HG03469 (cell line): Measurements from ENCODE around the gene PEX3.

Experiments
- ATAC-seq: cut with Tn5 transposase; IDR thresholded peaks from one replicate; pipeline ENCODE4 v1.9.1; 2021; ENCODE audit warnings: mild to moderate bottlenecking, moderate library complexity, moderate number of reproducible peaks; ENCODE audit not compliant: unreplicated experiment

The PEX3 gene, protein sequence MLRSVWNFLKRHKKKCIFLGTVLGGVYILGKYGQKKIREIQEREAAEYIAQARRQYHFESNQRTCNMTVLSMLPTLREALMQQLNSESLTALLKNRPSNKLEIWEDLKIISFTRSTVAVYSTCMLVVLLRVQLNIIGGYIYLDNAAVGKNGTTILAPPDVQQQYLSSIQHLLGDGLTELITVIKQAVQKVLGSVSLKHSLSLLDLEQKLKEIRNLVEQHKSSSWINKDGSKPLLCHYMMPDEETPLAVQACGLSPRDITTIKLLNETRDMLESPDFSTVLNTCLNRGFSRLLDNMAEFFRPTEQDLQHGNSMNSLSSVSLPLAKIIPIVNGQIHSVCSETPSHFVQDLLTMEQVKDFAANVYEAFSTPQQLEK

DNA sequence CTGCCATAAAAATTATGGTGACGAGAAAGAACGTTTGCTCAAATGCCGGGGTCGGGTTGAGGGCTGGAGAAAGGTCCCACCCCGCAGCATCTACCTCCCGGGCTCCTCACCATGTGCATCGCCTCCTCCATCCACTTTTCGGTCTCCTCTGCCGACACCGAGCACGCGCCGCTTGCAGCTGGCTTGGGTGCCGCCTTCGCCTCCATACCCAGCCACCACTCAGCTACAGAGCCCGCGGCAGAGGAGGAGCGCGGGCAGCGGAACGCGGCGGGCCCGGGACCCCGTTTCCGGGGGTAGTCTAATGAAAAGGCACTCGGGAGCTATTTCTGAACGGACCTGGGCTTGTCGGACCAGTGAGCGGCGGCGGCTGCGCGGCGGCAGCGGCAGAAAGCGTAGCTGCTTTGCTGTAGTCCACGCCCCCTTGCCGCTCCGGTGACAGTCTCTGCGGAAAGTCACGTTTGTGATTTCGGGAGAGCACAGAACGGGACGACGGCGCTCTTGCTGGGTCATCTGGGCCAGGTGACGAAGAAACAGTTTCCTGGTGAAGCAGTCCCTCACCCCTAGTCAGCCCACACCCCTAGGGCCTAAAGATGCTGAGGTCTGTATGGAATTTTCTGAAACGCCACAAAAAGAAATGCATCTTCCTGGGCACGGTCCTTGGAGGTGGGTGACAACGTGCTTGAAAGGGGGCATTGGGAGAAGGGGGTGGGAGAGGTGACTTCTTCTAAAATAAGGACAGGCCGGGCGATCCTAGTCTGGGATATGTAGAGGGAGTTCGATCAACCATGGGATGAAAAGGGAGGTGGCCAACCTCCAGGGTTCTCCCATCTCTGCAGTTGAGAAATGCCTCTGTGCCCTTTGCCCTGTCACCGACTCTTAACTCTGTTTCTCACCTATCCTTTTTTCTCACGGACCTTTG lies at the start of gene PEX3, which contains the start of gene ADAT2:
PEX3 (plus strand) TSS at position 353 of the 919 bp plus-strand sequence; CDS start at position 591, 238 bp downstream.
ADAT2 (minus strand) TSS at position 243 of the 919 bp plus-strand sequence; CDS start at position 206, 37 bp downstream.
- ATAC-seq, result peak; percentile 95

DNA sequence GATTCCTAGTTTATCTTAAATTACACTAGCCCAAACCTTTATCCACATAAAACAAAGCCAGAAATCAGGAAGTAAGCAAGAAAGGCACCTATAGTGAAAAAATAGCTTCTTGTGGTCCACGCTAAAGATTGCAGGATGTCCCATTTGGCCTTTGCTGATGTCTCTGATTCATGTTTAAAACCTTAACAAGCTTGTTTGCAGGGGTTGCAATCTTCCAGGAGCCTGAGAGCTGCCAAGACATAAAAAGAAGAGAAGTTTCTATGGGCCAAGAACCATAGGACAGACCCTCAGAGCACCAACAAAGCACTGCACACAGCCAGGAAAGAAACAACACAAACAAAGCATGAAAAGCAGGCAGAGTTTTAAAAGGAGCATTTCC lies 49.5 kb upstream of the PEX3 start:
- ATAC-seq, result no peak

DNA sequence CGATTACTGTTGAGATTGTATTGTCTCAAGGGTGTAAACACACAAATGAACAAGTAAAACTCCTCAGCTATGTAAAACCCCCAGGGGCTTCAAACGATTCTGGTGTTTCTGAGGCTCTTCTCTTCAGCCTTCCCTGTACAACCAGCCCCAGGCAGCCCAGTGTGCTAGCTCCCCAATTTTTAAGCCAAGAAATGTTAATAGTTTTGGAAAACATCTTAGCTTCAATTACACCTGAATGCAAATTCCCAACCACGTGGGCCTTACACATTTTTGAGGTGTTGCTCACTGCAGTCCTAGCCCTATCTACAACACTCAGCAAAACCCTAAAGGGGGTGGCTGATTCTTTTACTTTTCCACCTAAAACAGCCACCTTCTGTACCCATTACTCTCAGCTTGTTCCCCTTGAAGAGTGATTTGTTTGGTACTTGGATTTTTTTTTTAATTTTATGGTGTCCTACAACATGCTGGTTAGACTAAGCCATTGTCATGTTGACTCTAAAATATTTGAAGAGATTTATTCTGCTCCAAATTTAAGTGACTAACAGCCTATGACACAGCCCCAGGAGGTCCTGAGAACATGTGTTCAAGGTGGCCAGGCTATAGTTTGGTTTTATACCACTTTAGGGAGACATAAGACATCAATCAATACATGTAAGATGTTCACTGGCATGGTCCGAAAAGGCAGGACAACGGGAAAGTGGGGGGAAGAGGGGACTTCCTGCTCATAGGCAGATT lies 48.8 kb upstream of the PEX3 start:
- no peak for ATAC-seq

DNA sequence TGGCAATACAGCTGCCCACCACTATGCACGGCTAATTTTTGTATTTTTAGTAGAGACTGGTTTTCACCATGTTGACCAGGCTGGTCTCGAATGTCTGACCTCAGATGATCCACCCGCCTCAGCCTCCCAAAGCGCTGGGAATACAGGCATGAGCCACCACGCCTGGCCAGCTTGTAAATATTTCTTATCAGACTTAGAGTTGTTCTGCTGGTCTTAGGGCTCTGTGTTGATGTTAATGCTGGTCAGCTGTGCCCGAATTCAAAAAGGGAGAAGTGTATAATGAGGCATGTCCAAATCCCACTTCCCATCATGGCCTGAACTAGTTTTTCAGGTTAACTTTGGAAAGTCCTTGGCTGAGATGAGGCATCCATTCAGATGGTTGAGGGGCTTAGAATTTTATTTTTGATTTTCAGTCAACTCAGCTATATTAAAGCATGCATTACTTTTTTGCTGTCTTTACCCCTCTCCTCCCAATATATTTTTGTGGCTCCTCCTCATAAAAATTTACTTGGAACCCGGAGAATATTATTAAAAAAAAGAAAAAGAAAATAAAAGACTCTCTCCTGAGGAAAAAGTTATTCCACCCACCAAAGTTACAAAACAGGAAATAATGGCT lies 47.8 kb upstream of the PEX3 start:
- no peak for ATAC-seq

DNA sequence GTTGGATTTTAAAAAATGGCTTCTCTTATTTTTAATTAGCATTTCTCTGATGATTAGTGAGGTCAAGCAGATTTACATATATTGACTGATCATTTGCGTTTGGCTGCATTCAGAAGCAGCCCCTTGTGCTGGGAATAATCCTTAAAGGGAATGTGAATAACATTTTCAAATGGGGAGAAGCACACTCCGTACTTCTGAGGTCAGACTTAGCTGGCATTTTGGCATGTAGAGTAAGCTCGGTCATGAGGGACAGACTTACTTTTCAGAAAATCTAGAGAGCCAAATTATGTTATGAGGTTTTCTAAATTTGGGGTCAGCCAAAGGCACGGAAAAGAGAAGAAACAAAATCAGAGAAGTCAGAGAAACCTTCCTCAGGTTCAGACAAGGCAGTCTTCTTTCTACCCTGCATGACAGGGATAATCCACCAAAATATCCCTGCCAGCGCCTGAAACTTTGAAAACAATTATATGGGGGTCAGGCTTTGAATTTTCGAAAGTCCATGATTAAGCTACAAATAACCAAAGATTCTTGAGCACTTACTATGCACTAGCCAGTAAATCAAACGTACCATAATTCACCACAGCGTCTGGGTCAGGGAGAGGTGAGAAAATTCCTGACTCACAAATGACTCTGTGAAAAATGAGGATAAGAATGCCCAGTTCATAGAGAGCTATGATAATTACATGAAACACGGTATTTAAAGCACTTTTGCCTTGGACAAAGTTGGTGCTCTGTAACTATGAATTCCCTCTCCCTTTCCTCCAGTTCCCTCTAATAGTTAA lies 45.0 kb upstream of the PEX3 start:
- ATAC-seq, result no peak

DNA sequence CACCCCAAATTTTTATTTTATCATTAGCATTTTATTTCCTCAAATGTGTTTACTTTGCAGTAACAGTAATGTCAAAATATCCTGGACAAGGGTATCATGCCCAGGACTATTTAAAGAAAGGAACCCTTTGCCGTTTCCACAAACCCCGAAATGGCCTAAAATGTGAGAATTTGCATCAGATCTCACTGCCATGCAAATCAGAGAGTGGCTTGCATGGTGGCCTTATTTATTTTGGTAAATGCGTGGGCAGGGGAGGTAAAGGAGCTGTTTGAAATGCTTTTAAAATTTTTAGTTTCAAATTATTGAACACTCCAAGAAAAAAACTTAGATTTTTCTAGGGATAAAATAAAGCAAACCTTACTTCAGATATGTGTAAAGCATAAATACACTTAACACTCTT lies 43.9 kb upstream of the PEX3 start:
- no peak for ATAC-seq

DNA sequence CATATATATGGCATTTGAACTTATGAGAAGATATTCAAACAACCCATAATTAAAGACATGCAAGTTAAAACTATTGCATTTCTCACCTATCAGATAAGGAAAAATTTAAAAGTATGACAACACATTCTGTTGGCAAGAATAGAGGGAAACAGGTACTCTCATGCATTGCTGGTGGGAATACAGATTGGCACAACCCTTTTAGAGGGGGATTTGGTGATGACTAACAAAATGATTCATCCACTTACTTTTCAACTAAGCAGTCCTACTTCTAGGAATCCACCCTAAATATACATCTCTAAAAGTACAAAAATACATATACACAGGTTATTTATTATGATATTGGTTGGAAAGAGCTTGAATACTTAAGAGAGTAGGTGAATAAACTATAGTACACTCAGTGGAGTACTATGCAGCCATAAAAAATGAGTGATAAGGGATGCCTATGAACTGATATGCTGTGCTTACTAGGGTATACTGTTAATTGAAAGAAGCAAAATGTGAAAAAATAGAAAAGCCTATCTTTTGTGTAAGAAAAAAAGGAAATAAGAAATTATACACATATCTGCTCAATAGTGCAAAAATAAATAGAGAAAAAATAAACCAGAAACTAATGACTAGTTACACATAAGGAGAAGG lies 42.3 kb upstream of the PEX3 start:
- ATAC-seq, result no peak

DNA sequence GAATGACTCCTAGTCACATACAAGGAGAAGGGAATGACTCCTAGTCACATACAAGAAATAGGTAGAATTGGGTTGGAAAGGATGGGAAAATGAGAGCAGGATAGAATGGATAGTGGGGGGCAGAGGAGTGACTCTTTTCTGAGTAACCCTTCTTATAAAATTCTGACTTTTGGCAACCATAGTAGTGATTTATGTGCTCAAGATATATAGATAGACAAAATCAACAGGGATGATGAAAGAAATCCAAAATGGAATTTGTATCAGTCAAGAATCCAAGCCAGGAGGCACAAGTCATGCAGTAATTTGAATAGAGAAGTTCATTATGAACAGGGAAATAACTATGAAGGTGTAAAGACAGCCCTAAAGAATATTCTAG lies 41.8 kb upstream of the PEX3 start:
- no peak for ATAC-seq

DNA sequence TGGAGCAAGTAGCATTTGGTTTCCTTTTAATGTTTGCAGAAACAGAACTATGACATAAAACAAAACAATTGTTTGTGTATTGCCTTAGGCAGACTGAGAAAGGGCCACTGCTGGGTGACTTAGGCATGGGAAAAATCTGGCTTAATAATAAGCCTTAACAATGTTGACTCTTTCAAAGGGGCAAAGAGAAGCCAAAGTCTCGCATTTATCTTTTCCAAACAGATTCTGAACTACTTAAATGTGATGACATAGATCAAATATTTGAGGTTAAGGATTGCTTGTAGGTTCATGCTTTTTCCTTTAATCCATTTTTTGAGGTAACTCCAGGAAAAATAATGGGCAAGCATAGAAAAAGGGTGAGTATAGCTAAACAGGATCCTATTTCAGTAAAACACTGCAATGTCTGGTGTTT lies 39.7 kb upstream of the PEX3 start:
- no peak for ATAC-seq

DNA sequence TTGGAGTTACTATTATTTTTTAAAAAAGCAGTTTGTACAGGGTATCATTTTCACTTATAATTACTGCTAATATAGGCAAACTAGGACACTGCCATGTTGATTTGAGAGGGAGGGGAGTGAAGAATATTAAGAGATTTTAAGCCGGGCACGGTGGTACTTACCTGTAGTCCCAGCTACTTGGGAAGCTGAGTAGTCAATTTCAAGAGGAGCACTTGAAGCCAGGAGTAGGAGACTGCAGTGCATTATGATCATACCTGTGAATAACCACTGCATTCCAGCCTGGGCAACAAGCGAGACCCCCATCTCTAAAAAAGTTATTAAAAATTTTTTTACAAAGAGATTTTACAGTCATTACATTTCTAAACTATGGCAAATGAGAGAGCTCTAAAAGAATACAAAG lies 35.8 kb upstream of the PEX3 start:
- ATAC-seq, result no peak

DNA sequence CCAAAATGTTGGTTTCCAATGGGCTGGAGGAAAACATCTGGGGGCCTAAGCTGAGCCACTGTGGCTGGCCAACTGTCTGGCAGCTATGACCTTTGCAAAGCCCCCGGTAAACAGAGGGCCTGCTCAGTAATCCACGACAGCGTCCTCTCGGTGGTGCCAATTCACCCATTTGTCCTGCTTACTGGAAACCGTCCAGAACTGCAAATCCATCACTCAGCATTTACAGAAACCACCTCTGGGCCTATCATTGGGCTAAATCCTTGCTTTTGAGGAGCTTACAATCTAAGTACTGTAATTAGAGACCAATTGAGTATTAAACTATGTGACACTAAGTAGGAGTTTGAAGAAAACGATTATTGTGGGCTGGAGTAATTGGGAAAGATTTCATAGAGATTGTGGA lies 31.1 kb upstream of the PEX3 start:
- no peak for ATAC-seq

DNA sequence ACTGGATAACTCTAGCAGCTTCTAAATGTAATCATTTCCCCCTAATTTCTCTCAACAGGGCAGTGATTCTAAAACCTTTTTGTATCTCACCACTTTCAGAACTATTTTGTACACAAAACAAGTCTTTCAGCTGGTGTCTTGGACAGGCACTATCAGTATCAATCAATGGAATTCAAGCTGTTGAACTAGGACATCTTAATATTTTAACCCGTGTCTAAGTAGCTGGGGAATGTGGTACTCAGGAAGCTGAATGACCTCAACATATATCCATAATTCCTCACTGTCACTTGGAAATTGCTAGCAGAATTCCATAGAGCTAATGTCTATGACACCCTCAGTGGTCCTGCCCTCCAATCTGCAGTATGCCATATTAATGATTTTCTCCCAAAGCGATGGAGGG lies 24.6 kb upstream of the PEX3 start:
- ATAC-seq, result no peak

DNA sequence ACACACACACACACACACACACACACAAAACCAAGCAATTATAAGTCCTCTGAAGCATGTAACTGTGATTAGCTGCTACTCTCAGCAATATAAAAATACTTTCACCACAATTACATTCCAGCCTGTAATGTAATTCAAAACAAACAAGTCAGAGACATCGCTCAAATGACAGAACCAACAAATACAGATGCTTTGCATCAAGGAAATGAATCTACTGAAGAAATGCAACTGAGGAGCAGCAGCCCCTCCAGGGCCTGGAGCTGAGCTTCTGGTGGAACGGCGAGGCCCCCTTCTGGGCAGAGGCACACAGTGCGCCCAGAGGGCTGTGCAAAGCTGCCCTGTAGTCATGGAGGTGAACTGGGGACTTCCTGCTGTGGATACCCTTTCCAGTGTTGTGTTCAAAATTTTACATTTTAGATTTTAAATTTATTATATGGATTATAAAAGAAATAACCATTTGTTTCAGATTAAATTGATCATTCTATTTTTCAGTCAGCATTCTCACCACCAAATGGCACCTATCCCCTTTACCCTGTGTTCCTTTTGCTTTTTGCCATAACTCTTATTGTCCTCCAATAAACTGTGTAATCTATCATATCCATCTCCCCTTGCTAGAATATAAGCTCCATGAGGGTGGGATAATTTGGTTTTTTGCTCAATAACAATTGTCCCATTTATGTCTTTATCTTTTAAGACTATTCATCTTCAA lies 23.3 kb upstream of the PEX3 start:
- ATAC-seq, result peak; percentile 99

DNA sequence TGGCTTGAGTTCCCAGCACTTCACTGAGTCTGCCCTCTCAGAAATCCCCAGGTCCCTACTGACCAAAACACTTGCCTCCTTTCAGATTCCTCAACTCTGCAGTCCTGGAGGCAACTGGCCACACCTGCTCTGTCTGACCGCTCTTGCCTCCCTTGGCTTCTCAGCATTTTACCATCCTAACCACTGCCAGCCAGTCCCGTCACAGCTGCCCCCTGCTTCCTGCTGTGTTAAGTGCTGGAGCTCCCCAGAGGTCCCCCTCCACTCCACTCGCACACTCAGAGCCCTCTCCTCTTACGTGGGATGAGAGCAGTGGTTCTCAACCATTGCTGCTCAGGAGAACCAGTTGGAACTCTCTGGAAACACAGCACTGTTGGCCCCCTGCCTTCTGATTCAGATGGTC lies 20.6 kb upstream of the PEX3 start:
- ATAC-seq, result no peak

DNA sequence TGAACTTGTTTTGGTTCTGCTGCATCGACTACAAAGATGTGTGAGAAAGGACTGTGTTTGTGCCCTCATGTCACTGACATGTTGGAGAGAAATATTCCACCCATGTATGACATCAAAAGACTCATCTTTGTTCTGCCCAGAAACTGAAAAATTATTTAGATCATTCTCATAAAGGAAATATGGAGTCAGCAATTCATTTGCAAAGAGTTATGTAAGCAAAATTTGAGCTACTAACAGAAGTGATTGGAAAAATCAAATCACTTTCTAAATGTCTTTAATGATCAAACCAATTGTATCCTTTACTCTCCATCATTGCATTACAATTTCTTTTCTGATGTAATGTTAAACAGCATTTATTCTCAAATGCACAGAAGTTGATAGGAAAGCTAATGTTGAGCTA lies 19.4 kb upstream of the PEX3 start:
- ATAC-seq, result no peak

DNA sequence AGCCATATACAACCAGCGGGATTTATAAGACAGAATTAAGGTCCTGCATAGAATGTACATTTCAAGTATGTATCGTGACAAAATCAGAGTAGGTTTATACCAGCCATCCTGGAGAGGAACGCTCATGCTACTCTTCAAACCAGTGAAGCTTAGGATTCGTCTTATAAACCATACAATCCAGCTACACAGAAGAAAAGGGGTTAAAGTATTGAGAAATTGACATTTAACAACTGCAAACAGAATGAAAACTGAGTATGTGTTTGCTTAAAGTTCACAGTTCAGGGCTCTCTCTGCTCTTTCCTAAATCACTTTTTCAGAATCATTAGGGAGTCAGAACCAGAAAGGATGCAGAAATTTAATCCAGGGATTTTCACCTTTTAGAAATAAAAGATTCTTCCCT lies 18.0 kb upstream of the PEX3 start:
- ATAC-seq, result no peak

DNA sequence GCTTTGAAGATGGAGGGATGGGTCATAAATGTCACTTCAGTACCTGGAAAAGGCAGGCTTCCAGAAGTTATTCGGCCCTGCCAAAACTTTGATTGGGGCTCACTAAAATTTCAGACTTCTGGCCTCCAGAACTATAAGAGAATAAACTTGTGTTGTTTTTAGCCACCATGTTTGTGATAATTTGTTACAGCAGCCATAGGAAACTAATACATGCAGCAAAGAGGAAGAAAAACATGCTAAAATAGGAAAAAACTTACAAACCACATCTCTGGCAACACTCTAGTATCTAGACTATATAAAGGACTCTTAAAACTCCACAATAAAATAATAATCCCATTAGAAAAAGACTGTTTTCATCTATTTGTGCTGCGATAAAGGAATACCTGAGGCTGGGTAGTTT lies 9.6 kb upstream of the PEX3 start:
- no peak for ATAC-seq

DNA sequence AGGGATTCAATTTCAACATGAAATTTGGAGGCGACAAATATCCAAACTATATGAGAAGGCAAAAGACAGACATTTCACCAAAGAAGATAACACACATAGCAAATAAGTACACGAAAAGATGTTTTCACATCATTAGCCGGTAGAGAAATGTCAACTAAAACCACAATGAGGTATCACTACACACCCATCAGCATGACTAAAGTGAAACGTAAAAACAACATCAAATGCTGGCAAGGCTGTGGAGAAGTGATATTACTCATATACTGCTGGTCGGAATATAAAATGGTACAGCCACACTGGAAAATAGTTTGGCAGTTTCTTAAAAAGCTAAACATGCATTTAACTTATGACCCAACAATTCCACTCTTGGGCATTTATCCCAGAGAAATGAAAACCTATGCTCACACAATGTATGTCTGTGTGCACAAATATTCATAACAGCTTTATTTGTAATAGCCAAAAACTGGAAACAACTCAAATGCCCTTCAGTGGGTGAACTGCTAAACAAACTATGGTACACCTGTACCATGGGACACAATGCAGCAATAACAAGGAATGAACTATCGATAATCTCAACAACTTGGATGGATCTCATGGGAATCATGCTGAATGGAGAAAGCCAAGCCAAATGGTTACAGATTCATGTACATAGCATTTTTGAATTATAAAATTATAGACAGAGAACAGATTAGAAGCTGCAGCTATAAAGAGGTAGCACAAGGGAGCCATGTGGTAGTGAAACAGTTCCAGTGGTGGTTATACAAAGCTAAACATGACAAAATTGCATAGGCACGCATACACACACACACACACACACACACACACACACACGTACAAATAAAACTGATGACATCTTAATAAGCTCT lies 8.7 kb upstream of the PEX3 start:
- no peak for ATAC-seq
